MM.1S (cell line): ENCODE measurements around the gene CACNA1C.

Experiments
- DNase-seq: peaks from one replicate; pipeline ENCODE4 v3.0.0-alpha.2; 2015
- H2AFZ ChIP-seq: fragments of 300-600 bp; sonication (generic); 2 replicates; pipeline ENCODE4 v1.6.0; 2016; ENCODE audit warnings: antibody characterized with exemption, low read length
- H3F3A ChIP-seq: fragments of 300-600 bp; sonication (generic); 2 replicates; pipeline ENCODE4 v1.6.1; 2016; ENCODE audit warnings: mild to moderate bottlenecking, antibody characterized with exemption, low read length, moderate library complexity, mixed read lengths; ENCODE audit not compliant: insufficient read depth
- H3K27ac ChIP-seq: fragments of 300-600 bp; sonication (generic); 2 replicates; pipeline ENCODE4 v1.5.1; 2016; ENCODE audit warnings: mild to moderate bottlenecking, low read length
- H3K27me3 ChIP-seq: fragments of 300-600 bp; sonication (generic); replicated peaks from 2 replicates; pipeline ENCODE4 v1.6.0; 2016; ENCODE audit warnings: low read length; ENCODE audit not compliant: insufficient read depth
- H3K36me3 ChIP-seq: fragments of 300-600 bp; sonication (generic); replicated peaks from 2 replicates; pipeline ENCODE4 v1.6.1; 2016; ENCODE audit warnings: mild to moderate bottlenecking, low read length, mixed read lengths; ENCODE audit not compliant: insufficient read depth
- H3K4me1 ChIP-seq: fragments of 300-600 bp; sonication (generic); 2 replicates; pipeline ENCODE4 v1.6.1; 2016; ENCODE audit warnings: low read length, mixed read lengths
- H3K4me2 ChIP-seq: fragments of 300-600 bp; sonication (generic); 2 replicates; pipeline ENCODE4 v1.6.0; 2016; ENCODE audit warnings: low read depth, low read length
- H3K4me3 ChIP-seq: fragments of 300-600 bp; sonication (generic); 2 replicates; pipeline ENCODE4 v1.5.1; 2016; ENCODE audit warnings: low read length, mixed read lengths
- H3K79me2 ChIP-seq: fragments of 300-600 bp; sonication (generic); 2 replicates; pipeline ENCODE4 v1.6.1; 2016; ENCODE audit warnings: mixed run types, low read length, mixed read lengths
- H3K9ac ChIP-seq: fragments of 300-600 bp; sonication (generic); 2 replicates; pipeline ENCODE4 v1.6.1; 2016; ENCODE audit warnings: low read length, mixed read lengths
- H3K9me2 ChIP-seq: fragments of 300-600 bp; sonication (generic); replicated peaks from 2 replicates; pipeline ENCODE4 v1.6.1; 2016; ENCODE audit warnings: mild to moderate bottlenecking, low read length, mixed read lengths; ENCODE audit not compliant: insufficient read depth
- H3K9me3 ChIP-seq: fragments of 300-600 bp; sonication (generic); replicated peaks from 2 replicates; pipeline ENCODE4 v1.6.1; 2016; ENCODE audit warnings: mild to moderate bottlenecking, low read length, mixed read lengths; ENCODE audit not compliant: insufficient read depth
- H4K20me1 ChIP-seq: fragments of 300-600 bp; sonication (generic); 2 replicates; pipeline ENCODE4 v1.6.1; 2016; ENCODE audit warnings: mild to moderate bottlenecking, low read length, moderate library complexity, mixed read lengths; ENCODE audit not compliant: insufficient read depth
- CTCF ChIP-seq: fragments of 300-600 bp; sonication (generic); IDR thresholded peaks from 2 replicates; pipeline ENCODE4 v1.5.1; 2016; ENCODE audit warnings: antibody characterized with exemption, low read length, mixed read lengths
- EZH2 ChIP-seq: fragments of 300-600 bp; sonication (generic); optimal IDR thresholded peaks from 2 replicates; pipeline ENCODE3; 2017; ENCODE audit warnings: low read depth, mild to moderate bottlenecking, antibody characterized with exemption, low read length, mixed read lengths
- EZH2phosphoT487 ChIP-seq: fragments of 300-600 bp; sonication (generic); IDR thresholded peaks from 2 replicates; pipeline ENCODE4 v1.6.1; 2018; ENCODE audit warnings: antibody characterized with exemption, low read length

Gene CACNA1C

GRCh38 chr12:2619136-2619535, 566.3 kb downstream of the CACNA1C start:
- H4K20me1 ChIP-seq = no peaks in the 10 kb centered on the region
- no peak overlapping the region for H3K4me2 ChIP-seq
- H3K9me3 ChIP-seq = no peaks in the 10 kb centered on the region
- no peak overlapping the region for H3K4me3 ChIP-seq
- H3K27me3 ChIP-seq = peaks cover 8% of the 10 kb centered on the region; the same call in 1 of the 2 replicates
- no peak overlapping the region for H3K27ac ChIP-seq
- H2AFZ ChIP-seq = no peak overlapping the region
- H3F3A ChIP-seq = no peaks in the 10 kb centered on the region
- TF ChIP-seq CTCF (no peak), EZH2 (no peak), EZH2phosphoT487 (no peak)
- no peak for DNase-seq
- no peaks in the 10 kb centered on the region for H3K36me3 ChIP-seq
- H3K9ac ChIP-seq = no peak overlapping the region
- no peaks in the 10 kb centered on the region for H3K79me2 ChIP-seq
- no peaks in the 10 kb centered on the region for H3K9me2 ChIP-seq
- no peaks in the 10 kb centered on the region for H3K4me1 ChIP-seq

GRCh38 chr12:2622460-2622859, 569.7 kb downstream of the CACNA1C start:
- no peak for DNase-seq
- no peaks in the 10 kb centered on the region for H3K9me2 ChIP-seq
- no peaks in the 10 kb centered on the region for H3K4me1 ChIP-seq
- peaks cover 18% of the 10 kb centered on the region; the same call in 1 of the 2 replicates for H3K27me3 ChIP-seq
- no peaks in the 10 kb centered on the region for H3K79me2 ChIP-seq
- H3K4me3 ChIP-seq = no peak overlapping the region
- H3F3A ChIP-seq = no peaks in the 10 kb centered on the region
- H4K20me1 ChIP-seq = no peaks in the 10 kb centered on the region
- H3K9ac ChIP-seq = no peak overlapping the region
- no peaks in the 10 kb centered on the region for H3K9me3 ChIP-seq
- TF ChIP-seq EZH2phosphoT487 (no peak), EZH2 (no peak), CTCF (no peak)
- H3K4me2 ChIP-seq = no peak overlapping the region
- H2AFZ ChIP-seq = no peak overlapping the region
- no peak overlapping the region for H3K27ac ChIP-seq
- no peaks in the 10 kb centered on the region for H3K36me3 ChIP-seq

- TF ChIP-seq EZH2phosphoT487 = no peak
- no peak for TF ChIP-seq CTCF
- no peak for TF ChIP-seq EZH2
- H3K4me3 ChIP-seq = no peak overlapping the region
- no peaks in the 10 kb centered on the region for H4K20me1 ChIP-seq
- no peaks in the 10 kb centered on the region for H3K9me3 ChIP-seq
- no peaks in the 10 kb centered on the region for H3K4me1 ChIP-seq
- H3F3A ChIP-seq = no peaks in the 10 kb centered on the region
- H3K9me2 ChIP-seq = no peaks in the 10 kb centered on the region
- DNase-seq = no peak
- no peak overlapping the region for H3K27ac ChIP-seq
- H3K36me3 ChIP-seq = no peaks in the 10 kb centered on the region
- H3K79me2 ChIP-seq = no peaks in the 10 kb centered on the region
- H3K9ac ChIP-seq = no peak overlapping the region
- H3K4me2 ChIP-seq = no peak overlapping the region
- peaks cover 18% of the 10 kb centered on the region; the same call in 1 of the 2 replicates for H3K27me3 ChIP-seq
- H2AFZ ChIP-seq = no peak overlapping the region
Measured at GRCh38 chr12:2623472-2623871, 570.7 kb downstream of the CACNA1C start.
